ENCODE data around the gene DCPS.

DCPS gene

DNA sequence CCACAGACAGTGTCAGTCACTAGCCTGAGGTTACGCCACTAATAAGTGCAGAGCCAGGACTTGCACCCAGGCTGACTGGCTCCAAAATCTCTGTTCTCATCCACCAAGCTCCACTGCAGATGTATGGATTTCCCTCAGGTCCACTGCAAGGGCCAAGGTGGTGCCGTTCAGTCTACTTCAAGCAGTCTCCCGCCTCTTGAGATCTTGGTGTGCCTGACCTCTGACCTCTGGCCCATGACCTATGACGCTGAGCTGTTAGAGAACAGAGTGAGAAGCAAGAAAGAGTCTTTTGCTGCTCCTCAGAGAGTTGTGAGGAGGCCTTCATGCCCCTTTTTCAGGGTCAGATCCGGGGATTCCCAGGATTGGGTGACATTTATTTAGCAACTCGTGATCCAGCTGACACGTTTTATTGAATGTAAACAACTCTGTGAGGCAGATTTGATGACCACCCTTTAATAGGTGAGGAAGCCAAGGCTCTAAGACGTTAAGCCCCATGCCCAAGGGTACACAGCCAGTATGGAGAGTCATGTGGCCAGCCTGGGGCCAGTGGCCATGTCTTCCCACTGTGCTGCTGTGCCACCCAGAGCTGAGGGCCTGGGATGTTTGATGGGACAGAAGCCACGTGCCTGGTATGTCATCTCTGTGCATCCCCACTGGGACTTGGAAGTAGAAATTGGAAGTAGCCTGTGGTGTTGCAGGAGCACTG, 25.2 kb downstream of the DCPS start:
- no peak for DNase-seq

DNA sequence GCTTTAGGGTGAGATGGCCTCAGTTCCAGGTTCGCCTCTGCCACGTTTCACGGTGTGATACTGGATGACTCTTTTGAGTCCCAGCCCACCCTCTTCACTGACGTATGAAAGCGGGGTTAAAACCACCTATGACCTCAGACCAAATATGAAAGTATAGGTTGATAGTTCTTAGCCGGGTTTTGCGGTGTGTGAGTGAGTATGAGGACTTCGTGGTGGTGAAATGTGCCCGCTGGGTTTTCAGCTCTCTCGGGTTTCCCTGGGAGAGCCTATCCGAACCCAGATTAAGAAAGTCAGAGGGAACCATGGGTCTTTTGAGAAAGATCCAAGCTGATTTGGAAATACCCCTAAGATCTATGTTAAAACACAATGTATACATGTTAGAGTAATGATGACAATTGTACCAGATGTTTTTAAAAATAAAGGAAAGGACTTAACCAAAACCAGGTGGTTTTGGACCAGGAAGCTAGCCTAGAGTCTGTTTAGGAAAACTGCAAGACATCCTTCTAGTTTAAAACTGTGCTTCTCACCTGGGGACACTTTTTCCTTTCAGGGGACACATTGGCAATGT, 25.9 kb downstream of the DCPS start:
- no peak for DNase-seq

DNA sequence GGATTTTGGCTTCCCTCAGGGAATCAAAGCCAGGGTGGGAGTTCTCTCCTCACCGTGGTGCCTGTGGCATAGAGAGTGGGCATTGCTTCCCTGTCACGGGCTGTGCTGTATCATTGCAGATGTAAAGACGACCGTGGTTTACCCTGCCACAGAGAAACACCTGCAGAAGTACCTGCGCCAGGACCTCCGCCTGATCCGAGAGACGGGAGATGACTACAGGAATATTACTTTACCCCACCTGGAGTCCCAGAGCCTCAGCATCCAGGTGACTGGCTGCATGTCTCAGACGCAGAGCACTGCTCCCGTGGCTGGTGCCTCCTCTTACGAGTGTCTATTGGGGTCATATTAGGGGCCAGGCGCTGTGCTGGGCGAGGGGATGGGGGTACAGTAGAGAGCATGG, 27.4 kb downstream of the DCPS start:
- no peak for DNase-seq

DNA sequence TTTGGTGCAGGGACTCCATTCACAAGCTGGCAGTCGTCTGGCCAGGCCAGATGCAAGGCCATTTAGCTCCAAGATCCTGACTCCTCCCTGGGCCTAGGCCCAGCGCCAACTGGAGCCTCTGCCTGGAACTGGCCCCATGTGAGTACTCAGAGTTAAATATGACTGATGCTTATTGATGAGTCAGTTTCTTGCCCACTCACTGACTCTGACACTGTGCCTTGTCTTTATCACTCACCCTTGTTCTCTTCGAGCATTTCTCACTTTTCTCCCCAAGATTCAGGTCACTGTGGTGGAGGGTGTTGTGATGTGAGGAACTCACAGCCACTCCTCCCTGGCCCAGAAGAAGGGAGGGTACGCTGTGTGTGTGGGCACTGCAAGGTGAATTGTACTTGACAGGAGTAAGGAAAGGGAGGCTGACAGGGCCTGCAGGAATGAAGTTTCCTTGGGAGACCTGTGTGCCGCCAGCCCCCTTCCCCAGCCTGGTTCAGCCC, 28.4 kb downstream of the DCPS start:
- DNase-seq = no peak

DNA sequence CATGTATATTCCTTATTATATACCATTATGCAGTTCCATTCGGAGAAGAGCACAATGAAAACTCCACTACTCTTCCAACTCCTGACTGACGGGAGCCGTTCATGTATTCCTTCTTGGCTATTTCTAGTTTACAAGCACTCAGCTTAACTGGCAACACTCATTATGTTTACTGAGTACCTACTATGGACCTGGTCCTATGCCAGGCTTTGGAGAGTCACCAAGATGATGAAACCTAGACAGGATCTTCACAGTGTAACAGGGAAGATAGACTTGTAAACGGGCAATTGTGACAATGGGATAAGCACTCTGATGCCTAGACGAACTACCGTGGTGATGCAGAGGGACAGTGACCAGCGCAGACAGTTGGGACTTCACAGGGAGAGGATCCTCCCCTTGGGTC, 29.3 kb downstream of the DCPS start:
- no peak for DNase-seq

DNA sequence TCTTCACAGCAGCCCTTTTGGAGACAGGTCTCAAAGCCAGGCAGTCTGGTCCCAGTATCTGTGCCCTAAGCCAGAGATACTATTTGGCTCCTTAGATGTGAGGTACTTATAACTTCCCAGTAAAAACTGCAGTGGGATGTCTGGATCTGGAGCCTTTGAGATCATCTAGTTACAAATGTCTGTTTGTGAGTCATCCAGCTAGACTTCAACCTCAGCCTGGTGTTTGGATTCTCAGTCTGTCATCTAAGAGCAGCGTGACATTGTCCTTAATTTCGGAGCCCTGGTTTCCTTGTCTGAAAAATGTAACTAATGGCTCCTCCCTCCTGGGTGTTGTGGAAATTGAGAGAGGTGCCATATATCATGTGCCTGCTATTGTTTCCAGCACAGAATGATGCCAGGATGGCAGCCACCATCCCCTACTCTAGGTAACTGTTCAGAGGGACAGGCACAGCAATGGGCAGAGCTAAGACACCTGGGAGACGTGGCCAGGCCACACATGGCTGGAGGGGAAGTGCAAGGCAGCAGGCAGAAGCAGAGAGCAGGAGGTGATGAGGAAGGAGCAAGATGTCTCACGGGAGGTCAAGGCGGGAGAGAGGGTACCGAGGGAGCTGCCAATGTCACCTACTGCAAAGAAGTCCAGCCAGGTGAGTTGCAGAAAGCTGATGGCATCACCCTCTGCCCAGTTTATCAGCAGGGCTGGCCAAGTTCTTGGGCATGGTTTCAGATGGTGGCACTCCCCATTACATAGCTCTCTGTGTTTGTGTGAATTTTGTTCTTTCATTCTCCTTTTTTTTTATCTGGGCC, 31.0 kb downstream of the DCPS start:
- no peak for DNase-seq

DNA sequence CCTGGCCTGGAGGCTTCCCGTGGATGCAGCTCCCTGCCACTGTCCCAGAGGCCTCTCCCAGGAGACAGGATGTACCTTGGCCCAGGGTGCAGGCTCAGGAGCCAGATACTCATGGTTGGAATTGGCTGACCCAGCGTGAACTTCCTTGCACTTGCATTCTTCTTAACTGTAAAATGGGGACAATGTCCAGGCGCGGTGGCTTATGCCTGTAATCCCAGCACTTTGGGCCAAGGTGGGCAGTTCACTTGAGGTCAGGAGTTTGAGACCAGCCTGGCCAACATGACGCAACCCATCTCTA, 31.6 kb downstream of the DCPS start:
- DNase-seq = no peak

DNA sequence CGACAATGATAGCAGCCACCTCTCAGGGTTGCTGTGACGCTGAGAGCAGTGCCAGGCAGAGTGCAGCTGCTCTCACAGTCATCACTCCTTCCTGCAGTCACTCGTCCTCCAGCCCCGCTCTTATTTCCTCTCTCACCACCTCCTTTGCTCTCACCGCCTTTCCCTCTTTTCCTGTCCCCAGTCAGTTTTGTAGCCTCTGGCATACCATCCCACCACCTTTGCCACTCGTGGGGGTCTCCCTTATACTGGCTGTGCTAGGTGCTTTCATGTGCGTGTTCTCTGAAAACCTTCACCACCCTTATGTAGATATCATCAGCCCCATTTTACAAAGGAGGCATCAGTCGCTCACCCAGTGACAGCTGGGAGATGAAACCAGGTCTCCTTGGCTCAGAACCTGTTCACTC, 32.3 kb downstream of the DCPS start:
- DNase-seq = no peak

DNA sequence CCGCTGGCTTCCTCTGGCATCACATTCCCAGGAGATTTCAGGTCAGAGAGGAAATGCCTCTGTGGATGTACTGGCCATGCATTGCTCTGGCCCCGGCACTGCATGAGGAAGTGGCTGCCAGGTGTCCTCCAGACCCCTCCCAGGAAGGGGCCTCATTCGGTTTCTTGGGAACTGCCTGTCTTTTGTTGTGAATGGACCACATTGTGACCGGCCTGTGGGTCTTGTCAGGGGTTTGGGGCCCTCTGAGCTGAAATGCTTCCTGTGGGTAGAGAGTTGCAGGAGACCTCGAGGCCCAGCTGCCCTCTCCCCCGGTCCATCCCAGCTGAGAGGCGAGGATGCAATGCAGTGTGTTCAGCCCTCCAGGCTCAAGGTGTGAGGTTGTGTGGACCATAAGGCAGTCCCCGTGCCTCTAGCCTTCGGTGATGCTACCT, 32.8 kb downstream of the DCPS start:
- no peak for DNase-seq

DNA sequence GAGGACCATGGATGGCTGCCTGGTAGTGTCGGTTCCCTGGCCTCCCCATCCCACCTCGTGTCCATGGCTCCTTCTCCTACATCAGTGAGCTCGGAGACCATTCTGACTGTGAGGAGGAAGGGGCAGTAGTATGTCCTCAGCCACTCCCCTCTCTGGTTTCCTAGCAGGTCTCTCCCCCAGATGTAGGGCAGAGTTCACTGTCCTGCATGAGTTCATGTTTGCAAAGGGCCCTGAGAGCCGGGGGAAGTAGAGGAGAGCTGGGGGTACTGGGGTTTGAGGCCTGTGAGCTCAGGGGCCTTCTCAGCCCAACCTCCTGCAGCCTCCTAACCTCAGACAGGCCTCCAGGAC, 33.2 kb downstream of the DCPS start:
- DNase-seq = no peak

DNA sequence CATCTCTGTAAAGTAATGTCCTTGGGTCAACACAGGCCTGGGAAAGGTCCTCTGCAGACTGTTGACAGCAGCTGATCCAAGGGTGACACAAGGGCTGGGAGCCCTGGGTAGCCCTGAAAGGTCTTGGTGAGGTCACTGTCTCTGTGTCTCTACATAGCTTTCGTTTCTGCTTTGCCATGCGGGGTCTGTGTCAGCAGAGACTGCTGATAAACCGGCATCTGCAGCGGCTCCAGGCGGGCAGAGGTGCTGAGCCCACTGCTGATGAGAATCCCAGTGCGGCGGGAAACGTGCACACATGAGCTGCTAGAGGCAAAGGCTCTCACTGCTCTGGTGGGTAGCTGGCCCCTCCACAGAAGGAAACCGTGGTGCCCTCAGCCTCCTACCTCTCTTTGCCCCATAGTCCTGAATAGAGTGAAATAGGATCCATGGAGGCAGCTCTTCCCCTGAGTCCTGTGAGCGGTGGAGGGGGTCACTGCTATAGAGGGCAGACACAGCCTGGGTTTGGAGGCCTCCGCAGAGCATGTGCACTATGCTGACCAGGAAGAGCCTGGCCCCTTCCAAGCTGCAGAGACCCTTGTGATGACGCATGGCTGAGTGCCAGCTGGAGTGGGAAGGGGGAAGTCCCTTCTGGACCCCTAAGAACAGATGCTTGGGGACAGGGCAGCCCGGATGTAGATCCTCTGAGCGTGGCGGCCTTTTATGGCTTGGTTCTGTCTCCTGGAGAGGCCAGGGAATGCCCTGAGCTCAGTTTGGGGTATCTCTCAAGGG, 33.8 kb downstream of the DCPS start:
- no peak for DNase-seq

DNA sequence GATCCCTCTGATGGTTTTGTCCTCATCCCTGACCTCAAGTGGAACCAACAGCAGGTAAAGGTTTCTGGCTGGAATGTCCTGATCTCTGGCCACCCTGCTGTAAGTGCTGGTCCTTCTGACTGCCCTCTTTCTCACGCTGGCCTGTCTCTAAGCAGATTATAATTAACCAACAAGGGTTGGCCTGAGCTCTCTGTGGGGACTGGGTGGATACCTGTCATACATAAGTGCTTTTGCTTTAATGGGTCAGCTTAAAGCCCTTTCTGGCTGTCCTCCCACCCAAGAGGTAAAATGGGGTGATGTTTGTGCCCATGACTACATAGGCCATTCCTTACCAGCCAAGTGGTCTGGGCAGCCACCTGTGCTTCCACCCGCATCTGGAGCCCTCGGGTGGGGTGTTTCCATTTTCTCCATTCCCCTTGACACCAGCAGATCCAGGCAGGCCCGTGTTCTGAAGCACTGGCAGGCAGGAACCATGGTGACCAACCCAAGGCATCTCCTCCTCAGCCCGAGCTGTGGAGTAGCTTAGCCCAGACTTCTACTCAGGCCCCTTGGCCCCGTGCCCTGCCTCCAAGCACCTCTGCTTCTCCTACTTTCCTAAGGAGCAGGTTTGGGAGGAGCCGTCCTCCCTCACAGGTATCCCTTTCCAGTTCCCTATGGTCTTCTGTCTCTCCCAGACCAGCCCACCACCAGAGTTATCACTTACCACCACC, 34.6 kb downstream of the DCPS start:
- DNase-seq = no peak

DNA sequence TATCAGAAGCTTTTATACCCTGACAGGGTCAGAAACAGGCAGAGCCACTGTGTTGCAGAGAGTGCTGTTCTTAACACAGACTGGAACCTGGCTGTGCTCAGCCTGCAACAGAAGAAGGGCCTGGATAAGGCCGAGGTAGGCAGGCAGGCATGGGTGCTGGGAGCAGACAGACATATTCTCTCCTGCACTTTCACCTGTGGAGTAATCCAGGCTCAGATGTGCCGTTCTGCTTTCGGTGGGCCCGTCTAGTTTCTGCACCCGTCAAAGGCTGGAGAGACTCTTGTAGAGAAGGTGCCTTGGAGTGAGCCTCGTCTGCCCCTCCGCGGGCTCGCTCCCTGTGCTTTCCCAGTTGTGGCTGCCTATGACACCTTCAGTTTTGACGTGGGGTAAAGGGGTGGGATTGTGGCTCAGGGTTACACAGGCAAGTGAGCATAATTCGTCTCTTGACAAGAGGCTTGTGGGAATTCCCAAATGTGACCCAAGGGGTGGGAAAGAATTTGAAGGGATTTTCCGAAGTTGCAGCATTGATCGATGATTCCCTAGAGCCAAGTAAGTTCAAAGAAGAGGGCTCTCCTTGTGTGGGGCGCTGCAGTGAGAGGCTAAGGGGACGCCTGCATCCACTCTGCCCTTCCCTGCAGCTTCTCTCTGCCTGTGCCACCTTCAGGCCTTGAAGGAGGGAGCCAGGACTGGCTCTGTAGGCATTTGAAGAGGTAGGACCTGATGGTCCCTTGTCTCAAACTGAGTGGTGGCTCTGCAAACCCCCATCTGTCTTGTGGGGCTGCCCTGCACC, 35.4 kb downstream of the DCPS start:
- DNase-seq = no peak

DNA sequence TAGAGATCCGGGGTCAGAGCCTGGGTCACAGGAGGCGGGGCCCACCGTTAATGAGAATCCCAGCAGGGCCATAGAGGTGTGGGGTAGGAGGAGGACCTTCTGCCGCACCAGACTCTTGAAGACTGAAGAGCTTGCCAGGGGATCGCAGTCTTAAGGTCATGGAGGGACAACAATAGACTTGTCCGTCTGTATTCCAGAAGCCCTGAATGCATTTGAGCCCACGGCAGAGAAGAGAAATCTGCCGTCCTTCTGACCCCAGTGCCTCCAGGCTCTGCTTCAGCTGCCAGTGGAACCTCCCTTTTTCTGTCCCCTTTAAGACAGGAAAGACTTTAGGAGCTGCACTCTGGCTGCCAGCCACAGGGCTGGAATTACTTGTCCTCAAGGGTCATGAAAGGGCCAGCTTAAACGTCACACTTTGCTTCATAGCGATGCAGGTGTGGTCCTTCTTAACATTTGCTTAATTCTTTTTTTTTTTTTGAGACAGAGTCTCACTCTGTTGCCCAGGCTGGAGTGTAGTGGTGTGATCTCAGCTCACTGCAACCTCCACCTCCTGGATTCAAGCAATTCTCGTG, 36.1 kb downstream of the DCPS start:
- no peak for DNase-seq

DNA sequence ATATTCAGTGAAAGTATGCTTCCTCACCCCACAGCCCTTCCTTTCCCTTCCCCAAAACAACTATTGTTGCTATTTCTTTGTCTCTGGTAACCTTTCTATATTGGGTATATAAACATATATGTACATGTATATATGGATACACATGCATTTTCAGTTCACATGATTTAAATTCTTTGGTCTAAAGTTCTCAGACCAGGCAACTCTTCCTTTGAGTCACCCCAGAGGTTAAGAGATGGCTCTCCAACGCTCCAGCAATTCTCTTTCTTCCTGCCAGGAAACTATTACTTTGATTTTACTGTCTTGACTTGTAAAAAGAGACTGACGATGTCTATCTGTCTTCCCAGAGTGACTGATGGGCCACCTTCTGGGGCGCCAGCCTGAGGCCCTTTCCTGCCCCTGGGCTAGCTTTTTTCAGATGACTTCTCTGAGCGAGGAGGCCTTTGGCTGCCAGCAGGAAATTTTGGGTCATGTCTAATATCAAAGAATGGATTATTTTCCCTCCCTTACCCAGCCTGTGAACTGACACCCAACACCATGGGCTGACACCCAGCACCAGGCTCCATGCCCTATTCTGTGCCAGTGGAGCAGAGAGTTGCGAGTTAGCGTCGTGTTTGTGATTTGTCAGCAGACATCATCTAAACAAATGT, 37.2 kb downstream of the DCPS start:
- no peak for DNase-seq

DNA sequence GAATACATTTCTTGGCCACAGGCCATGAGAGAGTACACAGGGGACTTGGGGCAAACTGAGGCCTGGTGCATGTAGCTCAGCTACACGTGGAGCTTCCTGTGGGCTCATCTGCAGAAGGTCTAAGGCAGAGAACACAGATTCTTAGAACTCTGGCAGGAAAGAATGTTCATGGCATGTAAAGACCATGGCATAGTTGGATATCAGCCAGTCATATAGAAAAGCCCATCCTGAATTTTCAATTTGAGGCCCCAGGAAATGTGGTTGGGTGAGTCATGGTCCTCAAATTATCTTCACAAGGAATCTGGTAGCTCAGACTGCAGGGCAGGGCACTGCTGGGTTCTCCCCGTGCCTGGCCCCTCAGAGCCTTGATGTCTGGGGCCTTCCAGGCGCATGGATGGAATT, 37.9 kb downstream of the DCPS start:
- no peak for DNase-seq

DNA sequence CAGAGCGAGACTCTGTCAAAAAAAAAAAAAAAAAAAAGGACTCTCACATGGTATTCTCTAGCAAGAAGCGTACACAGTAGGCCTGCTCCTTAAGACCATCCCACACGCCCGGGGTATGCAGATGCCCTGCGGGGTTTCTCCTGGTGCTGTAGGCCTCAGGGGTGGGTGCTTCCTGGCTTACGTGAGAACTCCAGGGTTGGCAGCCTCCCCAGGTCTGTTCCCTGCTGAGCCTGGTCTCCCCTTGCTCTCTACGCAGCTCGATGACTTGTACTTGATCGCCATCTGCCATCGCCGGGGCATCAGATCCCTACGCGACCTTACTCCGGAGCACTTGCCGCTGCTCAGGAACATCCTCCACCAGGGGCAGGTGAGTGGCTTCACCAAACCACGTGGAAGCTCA, 39.2 kb downstream of the DCPS start:
- DNase-seq = no peak

DNA sequence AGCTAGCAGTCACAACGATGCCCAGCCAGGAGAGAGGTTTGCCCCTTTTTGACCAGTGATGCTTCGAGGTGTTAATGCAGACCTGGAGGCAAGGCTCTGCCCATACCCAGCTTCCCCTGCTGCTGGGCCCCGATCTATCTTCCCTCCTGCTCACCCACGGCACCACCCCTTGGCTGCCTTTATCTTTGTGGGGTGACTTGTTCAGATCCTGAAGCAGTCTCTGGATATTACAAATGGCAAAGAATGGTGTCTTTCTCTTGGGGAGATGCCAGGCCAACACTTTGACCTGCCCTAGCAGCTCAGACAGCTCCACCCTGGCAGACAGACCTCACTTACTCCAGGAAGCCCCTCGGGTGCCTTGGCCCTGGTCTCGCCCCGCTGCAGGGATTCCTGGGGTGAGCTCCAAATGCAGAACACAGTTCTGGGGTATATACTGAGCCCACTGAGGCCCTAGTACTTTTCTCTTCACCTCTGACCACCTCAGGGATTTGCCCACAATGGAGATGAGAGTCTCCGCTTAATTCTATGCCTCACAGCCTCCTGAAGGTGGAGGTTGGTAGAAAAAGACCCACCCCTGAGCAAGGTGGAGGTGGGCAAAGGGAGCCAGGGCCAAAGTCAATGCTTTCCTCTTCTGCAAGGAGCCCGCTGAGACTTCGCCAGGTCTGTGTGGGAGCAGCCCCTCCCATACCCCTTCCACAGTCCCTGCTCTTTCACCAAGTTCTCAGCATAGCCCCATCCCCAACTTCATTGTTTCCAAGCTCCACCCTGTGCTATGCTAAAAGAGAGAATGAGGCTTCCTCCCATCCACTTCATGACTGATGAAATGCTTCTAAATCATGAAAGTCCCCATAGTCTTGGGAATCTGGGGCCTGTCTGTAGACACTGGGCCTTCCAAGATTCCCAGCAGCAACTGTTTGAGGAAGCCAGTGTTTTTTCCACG, 40.6 kb downstream of the DCPS start:
- DNase-seq = no peak

DNA sequence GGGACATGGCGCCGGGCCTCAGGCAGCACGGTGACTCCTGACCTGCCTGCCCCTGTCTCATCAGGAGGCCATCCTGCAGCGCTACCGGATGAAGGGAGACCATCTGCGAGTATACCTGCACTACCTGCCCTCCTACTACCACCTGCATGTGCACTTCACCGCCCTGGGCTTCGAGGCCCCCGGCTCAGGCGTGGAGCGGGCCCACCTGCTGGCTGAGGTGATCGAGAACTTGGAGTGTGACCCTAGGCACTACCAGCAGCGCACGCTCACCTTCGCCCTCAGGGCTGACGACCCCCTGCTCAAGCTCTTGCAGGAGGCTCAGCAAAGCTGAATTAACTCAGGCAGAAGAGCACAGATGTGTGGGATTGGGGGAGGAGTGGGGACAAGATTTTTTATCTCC, 41.4 kb downstream of the DCPS start:
- DNase-seq = no peak
